OCI-LY1 (cell line): ENCODE results near the gene NRTN.

Source experiments
- EZH2 ChIP-seq: fragments of 200-600 bp; sonication (generic), shearing (Covaris generic); IDR thresholded peaks from 2 replicates; pipeline ENCODE4 v1.8.0; 2017; ENCODE audit warnings: borderline replicate concordance, mixed run types, mild to moderate bottlenecking, antibody characterized with exemption, low read length, moderate library complexity, mixed read lengths
- TF ChIP-seq, protein P1 (sequence below): fragments of 200-600 bp; sonication (generic), shearing (Covaris generic); IDR thresholded peaks from 2 replicates; pipeline ENCODE4 v1.5.1; 2017; ENCODE audit warnings: mild to moderate bottlenecking, antibody characterized with exemption, low read length, moderate library complexity, mixed read lengths

- TF ChIP-seq, protein P1, sequence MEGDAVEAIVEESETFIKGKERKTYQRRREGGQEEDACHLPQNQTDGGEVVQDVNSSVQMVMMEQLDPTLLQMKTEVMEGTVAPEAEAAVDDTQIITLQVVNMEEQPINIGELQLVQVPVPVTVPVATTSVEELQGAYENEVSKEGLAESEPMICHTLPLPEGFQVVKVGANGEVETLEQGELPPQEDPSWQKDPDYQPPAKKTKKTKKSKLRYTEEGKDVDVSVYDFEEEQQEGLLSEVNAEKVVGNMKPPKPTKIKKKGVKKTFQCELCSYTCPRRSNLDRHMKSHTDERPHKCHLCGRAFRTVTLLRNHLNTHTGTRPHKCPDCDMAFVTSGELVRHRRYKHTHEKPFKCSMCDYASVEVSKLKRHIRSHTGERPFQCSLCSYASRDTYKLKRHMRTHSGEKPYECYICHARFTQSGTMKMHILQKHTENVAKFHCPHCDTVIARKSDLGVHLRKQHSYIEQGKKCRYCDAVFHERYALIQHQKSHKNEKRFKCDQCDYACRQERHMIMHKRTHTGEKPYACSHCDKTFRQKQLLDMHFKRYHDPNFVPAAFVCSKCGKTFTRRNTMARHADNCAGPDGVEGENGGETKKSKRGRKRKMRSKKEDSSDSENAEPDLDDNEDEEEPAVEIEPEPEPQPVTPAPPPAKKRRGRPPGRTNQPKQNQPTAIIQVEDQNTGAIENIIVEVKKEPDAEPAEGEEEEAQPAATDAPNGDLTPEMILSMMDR, result no peak
- no peak for TF ChIP-seq EZH2
These were observed 66.1 kb downstream of the NRTN start for GRCh38 chr19:5870986-5871394.
